ENCODE results near the gene C2.

GRCh38 chr6:31886541-31886991, 41.0 kb upstream of the C2 start:
- TF ChIP-seq, protein P1, sequence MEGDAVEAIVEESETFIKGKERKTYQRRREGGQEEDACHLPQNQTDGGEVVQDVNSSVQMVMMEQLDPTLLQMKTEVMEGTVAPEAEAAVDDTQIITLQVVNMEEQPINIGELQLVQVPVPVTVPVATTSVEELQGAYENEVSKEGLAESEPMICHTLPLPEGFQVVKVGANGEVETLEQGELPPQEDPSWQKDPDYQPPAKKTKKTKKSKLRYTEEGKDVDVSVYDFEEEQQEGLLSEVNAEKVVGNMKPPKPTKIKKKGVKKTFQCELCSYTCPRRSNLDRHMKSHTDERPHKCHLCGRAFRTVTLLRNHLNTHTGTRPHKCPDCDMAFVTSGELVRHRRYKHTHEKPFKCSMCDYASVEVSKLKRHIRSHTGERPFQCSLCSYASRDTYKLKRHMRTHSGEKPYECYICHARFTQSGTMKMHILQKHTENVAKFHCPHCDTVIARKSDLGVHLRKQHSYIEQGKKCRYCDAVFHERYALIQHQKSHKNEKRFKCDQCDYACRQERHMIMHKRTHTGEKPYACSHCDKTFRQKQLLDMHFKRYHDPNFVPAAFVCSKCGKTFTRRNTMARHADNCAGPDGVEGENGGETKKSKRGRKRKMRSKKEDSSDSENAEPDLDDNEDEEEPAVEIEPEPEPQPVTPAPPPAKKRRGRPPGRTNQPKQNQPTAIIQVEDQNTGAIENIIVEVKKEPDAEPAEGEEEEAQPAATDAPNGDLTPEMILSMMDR (IDR thresholded peaks at IDR 0.05): no peak
- no peak for TF ChIP-seq EP300 (IDR thresholded peaks at IDR 0.05)

All from stomach (tissue), 4 donors.